IMR-90 (cell line): Measurements from ENCODE around the gene FGGY. TPM values are rescaled to one million over a fixed set of nuclear protein-coding genes. Genes with fewer than 3 reads are reported as not detected.

ENCODE experiments used
- ATAC-seq: fragments of 200-7000 bp; cut with Tn5 transposase; 2 replicates; pipeline ENCODE4 v1.9.1; 2020; ENCODE audit warnings: low read depth, mild to moderate bottlenecking, moderate library complexity
- BruUV-seq: library from RNA; stranded (reverse); fragments of 400-500 nt; replicated peaks from 2 replicates; lab custom pipeline; 2021; lab: Mats Ljungman, UMichigan
- CTCF ChIA-PET: fragments of 300-600 bp; formaldehyde crosslinking; extraction: SDS; loops from one replicate; lab custom pipeline; 2021; ENCODE audit warnings: antibody characterized with exemption; lab: Yijun Ruan, JAX
- POLR2A ChIA-PET: fragments of 300-600 bp; sonication (Branson Sonifier 250); formaldehyde crosslinking; loops from one replicate; lab custom pipeline; 2022; ENCODE audit warnings: antibody characterized with exemption; ENCODE audit not compliant: unreplicated experiment; lab: Charles Lee
- DNase-seq: peaks from one replicate; pipeline ENCODE4 v3.0.0; 2013
- H2AFZ ChIP-seq: replicated peaks from 2 replicates; pipeline ENCODE3; 2013; ENCODE audit warnings: low read length, mild to moderate bottlenecking; ENCODE audit not compliant: poor library complexity
- H2AK5ac ChIP-seq: 2 replicates; pipeline ENCODE4 v1.6.1; 2013; ENCODE audit warnings: low read depth, low read length, inconsistent platforms
- H2AK9ac ChIP-seq: replicated peaks from 2 replicates; pipeline ENCODE3; 2013; ENCODE audit warnings: mild to moderate bottlenecking, low read depth, low read length, moderate library complexity; ENCODE audit not compliant: poor library complexity
- H2BK120ac ChIP-seq: 2 replicates; pipeline ENCODE4 v1.6.1; 2013; ENCODE audit warnings: low read depth, low read length, inconsistent platforms
- H2BK15ac ChIP-seq: 3 replicates; pipeline ENCODE4 v1.6.1; 2013; ENCODE audit warnings: low read depth, low read length, inconsistent platforms
- H2BK20ac ChIP-seq: 2 replicates; pipeline ENCODE4 v1.6.1; 2013; ENCODE audit warnings: low read depth, mild to moderate bottlenecking, inconsistent platforms, low read length, moderate library complexity
- H2BK5ac ChIP-seq: 2 replicates; pipeline ENCODE4 v1.6.1; 2013; ENCODE audit warnings: mild to moderate bottlenecking, low read depth, low read length, inconsistent platforms; ENCODE audit not compliant: poor library complexity, severe bottlenecking
- H3K14ac ChIP-seq: replicated peaks from 2 replicates; pipeline ENCODE4 v1.6.1; 2013; ENCODE audit warnings: low read depth, low read length, inconsistent platforms
- H3K18ac ChIP-seq: 2 replicates; pipeline ENCODE4 v1.6.1; 2013; ENCODE audit warnings: low read depth, low read length, control low read depth
- H3K23ac ChIP-seq: 2 replicates; pipeline ENCODE4 v1.6.1; 2013; ENCODE audit warnings: low read depth, low read length, inconsistent platforms
- H3K27ac ChIP-seq: 2 replicates; pipeline ENCODE4 v1.5.1; 2013; ENCODE audit warnings: mild to moderate bottlenecking, control low read depth, low read length; ENCODE audit not compliant: insufficient read depth
- H3K27me3 ChIP-seq: 2 replicates; pipeline ENCODE4 v1.6.1; 2013; ENCODE audit warnings: low read length; ENCODE audit not compliant: control insufficient read depth, insufficient read depth
- H3K36me3 ChIP-seq: 2 replicates; pipeline ENCODE4 v1.6.1; 2013; ENCODE audit warnings: low read length, mixed read lengths; ENCODE audit not compliant: control insufficient read depth, insufficient read depth
- H3K4ac ChIP-seq: 2 replicates; pipeline ENCODE4 v1.6.1; 2013; ENCODE audit warnings: low read depth, low read length, inconsistent platforms
- H3K4me1 ChIP-seq: 2 replicates; pipeline ENCODE4 v1.6.1; 2013; ENCODE audit warnings: low read length, mixed read lengths; ENCODE audit not compliant: control insufficient read depth, insufficient read depth
- H3K4me2 ChIP-seq: 2 replicates; pipeline ENCODE4 v1.6.1; 2013; ENCODE audit warnings: low read depth, mild to moderate bottlenecking, control low read depth, low read length, moderate library complexity
- H3K4me3 ChIP-seq: 2 replicates; pipeline ENCODE4 v1.5.1; 2013; ENCODE audit warnings: low read depth, mild to moderate bottlenecking, control low read depth, low read length, moderate library complexity; ENCODE audit not compliant: insufficient read depth
- H3K56ac ChIP-seq: 2 replicates; pipeline ENCODE4 v1.6.1; 2013; ENCODE audit warnings: low read length, inconsistent platforms; ENCODE audit not compliant: insufficient read depth; ENCODE audit errors: extremely low read depth
- H3K79me1 ChIP-seq, 2 experiments: 2 replicates each; pipeline ENCODE4 v1.6.1; 2013; ENCODE audit warnings: low read length in 2 of 2, inconsistent platforms in 1 of 2, low read depth in 1 of 2
- H3K9ac ChIP-seq: 2 replicates; pipeline ENCODE4 v1.6.1; 2013; ENCODE audit warnings: low read depth, low read length, control low read depth
- H3K9me1 ChIP-seq: 2 replicates; pipeline ENCODE4 v1.6.1; 2013; ENCODE audit warnings: low read length, inconsistent platforms; ENCODE audit not compliant: insufficient read depth
- H3K9me3 ChIP-seq: 2 replicates; pipeline ENCODE4 v1.6.1; 2013; ENCODE audit warnings: low read length; ENCODE audit not compliant: control insufficient read depth, insufficient read depth
- H4K20me1 ChIP-seq: 2 replicates; pipeline ENCODE4 v1.6.1; 2013; ENCODE audit warnings: low read length, inconsistent platforms; ENCODE audit not compliant: insufficient read depth
- H4K5ac ChIP-seq: 2 replicates; pipeline ENCODE4 v1.6.1; 2013; ENCODE audit warnings: mild to moderate bottlenecking, low read depth, low read length, control low read depth
- H4K8ac ChIP-seq, 2 experiments: 2 replicates each; pipeline ENCODE4 v1.6.1; 2013; ENCODE audit warnings: low read depth in 2 of 2, low read length in 2 of 2, control low read depth in 1 of 2, inconsistent platforms in 1 of 2
- H4K91ac ChIP-seq: 2 replicates; pipeline ENCODE4 v1.6.1; 2013; ENCODE audit warnings: low read depth, low read length, inconsistent platforms; ENCODE audit not compliant: insufficient read depth
- CTCF ChIP-seq: conservative IDR thresholded peaks from 2 replicates; pipeline ENCODE4 v1.5.1; 2012; ENCODE audit warnings: mild to moderate bottlenecking, low read depth, low read length, improper control_type of control experiment
- ELK1 ChIP-seq: fragments of 150-350 bp; IDR thresholded peaks from 2 replicates; pipeline ENCODE4 v1.6.1; 2016; ENCODE audit warnings: low read depth, mild to moderate bottlenecking, low read length, moderate library complexity, borderline replicate concordance
- MXI1 ChIP-seq: IDR thresholded peaks from 2 replicates; pipeline ENCODE4 v1.6.1; 2012; ENCODE audit warnings: low read depth, mild to moderate bottlenecking, low read length, moderate library complexity, borderline replicate concordance
- RCOR1 ChIP-seq: IDR thresholded peaks from 2 replicates; pipeline ENCODE4 v1.6.1; 2012; ENCODE audit warnings: mild to moderate bottlenecking, low read length, improper control_type of control experiment; ENCODE audit not compliant: insufficient replicate concordance
- SMC3 ChIP-seq: fragments of 150-350 bp; IDR thresholded peaks from 2 replicates; pipeline ENCODE4 v1.6.1; 2016; ENCODE audit warnings: low read depth, mild to moderate bottlenecking, antibody characterized with exemption, low read length, moderate library complexity
- WGBS, 2 experiments: methylation state at CpG; one replicate each; pipeline versions ENCODE4 v1.1.5 to v1.1.7; 2013; ENCODE audit warnings: missing lambda C conversion rate in 2 of 2; ENCODE audit not compliant: insufficient read length in 1 of 2; ENCODE audit errors: extremely low coverage in 2 of 2; 5-methylcytosine and 5-hydroxymethylcytosine counted together
- dilution Hi-C: fragments of 300-500 bp; cut with HindIII; formaldehyde crosslinking; loops from one replicate; pipeline ENCODE4 v1.14.3; 2018; ENCODE audit warnings: low sequenced_read_pairs; ENCODE audit not compliant: unreplicated experiment
- in situ Hi-C: fragments of 300-500 bp; cut with MboI; formaldehyde crosslinking; loops from 3 replicates; pipeline ENCODE4 v1.14.3; 2019; ENCODE audit warnings: low sequenced_read_pairs, inconsistent platforms, mixed read lengths
- intact Hi-C: fragments of 100-400 bp; cut with micrococcal nuclease; formaldehyde crosslinking; loops from 2 replicates; pipeline ENCODE4 v1.10.0; 2022
- polyA plus RNA-seq, 3 experiments: library from polyadenylated mRNA; depleted of rRNA; stranded (reverse); fragments of >200 nt; gene quantifications; 2 replicates each; pipeline ENCODE4 v1.2.3, GENCODE V29; 2012; ENCODE audit warnings: low replicate concordance in 1 of 3
- total RNA-seq: library from RNA; depleted of rRNA; stranded (reverse); fragments of >200 nt; gene quantifications from 2 replicates; pipeline ENCODE4 v1.2.3, GENCODE V29; 2012

The FGGY gene
- total and polyA plus RNA-seq, 2 of the 4 experiments (the other 2 are of a cell fraction) = 5.6 to 14.0 TPM

GRCh38 chr1:59512702-59513101 lies 215.8 kb downstream of the FGGY start:
- ATAC-seq = no peak

More at GRCh38 chr1:59512702-59513101, 215.8 kb downstream of the FGGY start:
- no peaks in the 10 kb centered on the region for H4K20me1 ChIP-seq
- DNase-seq = no peak
- no peak overlapping the region for H2BK15ac ChIP-seq
- WGBS, 2 experiments = no CpG with 5 or more reads among the region's 1 CpG
- no peak overlapping the region for H3K4me3 ChIP-seq
- H3K9me1 ChIP-seq = peaks cover 3% of the 10 kb centered on the region; the same call in 1 of the 2 replicates
- H3K9ac ChIP-seq = no peak overlapping the region
- no peak overlapping the region for H3K4me2 ChIP-seq
- intact Hi-C loops (no loop called here), in situ Hi-C loops (no loop called here), dilution Hi-C loops (no loop called here)
- no peak overlapping the region for H2AK9ac ChIP-seq
- no peak overlapping the region for H2BK20ac ChIP-seq
- H3K23ac ChIP-seq = no peak overlapping the region
- POLR2A ChIA-PET = no interaction called here
- H2BK120ac ChIP-seq = no peak overlapping the region
- H3K36me3 ChIP-seq = no peaks in the 10 kb centered on the region
- no TSS peak for BruUV-seq
- no peak overlapping the region for H3K56ac ChIP-seq
- H3K4ac ChIP-seq = no peak overlapping the region
- no peak overlapping the region for H2AFZ ChIP-seq
- no peak overlapping the region for H3K14ac ChIP-seq
- H3K4me1 ChIP-seq = no peaks in the 10 kb centered on the region; the same call in 1 of the 2 replicates
- H3K18ac ChIP-seq = no peak overlapping the region
- H3K79me1 ChIP-seq = no peaks in the 10 kb centered on the region
- H2AK5ac ChIP-seq = no peak overlapping the region
- H3K27me3 ChIP-seq = no peaks in the 10 kb centered on the region
- H3K27ac ChIP-seq = no peak overlapping the region
- H4K8ac ChIP-seq = no peak overlapping the region
- CTCF ChIA-PET = no interaction called here
- no peak overlapping the region for H4K91ac ChIP-seq
- H4K5ac ChIP-seq = no peak overlapping the region
- TF ChIP-seq CTCF (no peak), SMC3 (no peak), MXI1 (no peak), ELK1 (no peak), RCOR1 (no peak)
- H3K9me3 ChIP-seq = no peaks in the 10 kb centered on the region
- no peak overlapping the region for H2BK5ac ChIP-seq
